ENCODE data around the gene TAF11.
"Not testable (repeated sequence)": the region's sequence is repeated elsewhere in the genome, so short reads cannot be mapped to it uniquely, and the experiment has no call there.

DNA sequence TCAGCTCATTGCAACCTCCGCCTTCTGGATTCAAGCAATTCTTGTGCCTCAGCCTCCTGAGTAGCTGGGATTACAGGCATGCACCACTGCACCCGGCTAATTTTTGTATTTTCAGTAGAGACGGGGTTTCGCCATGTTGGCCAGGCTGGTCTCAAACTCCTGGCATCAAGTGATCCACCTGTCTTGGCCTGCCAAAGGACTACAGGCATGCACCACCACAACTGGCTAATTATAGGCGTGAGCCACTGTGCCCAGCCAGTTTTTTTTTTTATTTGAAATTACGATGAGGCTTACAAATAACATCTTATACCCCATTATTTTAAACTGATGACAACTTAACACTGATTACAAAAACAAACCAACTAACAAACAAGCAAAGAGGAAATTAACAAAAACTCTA lies 38.8 kb downstream of the TAF11 start:
- TF ChIP-seq CTCF, POLR2A (IDR thresholded peaks at IDR 0.05): not testable (repeated sequence)

Data from adrenal gland (tissue), 5 donors.